Neutrophil (primary cell): Measurements from ENCODE around the gene FRRS1.

ENCODE experiments used
- H3K27ac ChIP-seq: fragments of 200-600 bp; sonication (generic); 2 replicates; pipeline ENCODE4 v1.5.1; 2016; ENCODE audit warnings: mild to moderate bottlenecking, moderate library complexity
- H3K27me3 ChIP-seq: fragments of 200-600 bp; sonication (generic); 2 replicates; pipeline ENCODE4 v1.6.0; 2016; ENCODE audit warnings: mild to moderate bottlenecking
- H3K36me3 ChIP-seq: fragments of 200-600 bp; sonication (generic); 2 replicates; pipeline ENCODE4 v1.5.1; 2017
- H3K4me1 ChIP-seq, 2 experiments: fragments of 200-600 bp in 1 of 2; sonication (generic) in 1 of 2; 1 replicate in 1 of 2; 2 replicates in 1 of 2; pipeline versions ENCODE4 v1.5.1 to v1.6.1; 2013 to 2016; ENCODE audit warnings: low read depth in 1 of 2, low read length in 1 of 2, mild to moderate bottlenecking in 1 of 2, moderate library complexity in 1 of 2; ENCODE audit not compliant: control insufficient read depth in 1 of 2, insufficient read depth in 1 of 2
- H3K4me3 ChIP-seq, 2 experiments: fragments of 200-600 bp in 1 of 2; sonication (generic) in 1 of 2; 1 replicate in 1 of 2; 2 replicates in 1 of 2; pipeline ENCODE4 v1.5.1; 2013 to 2016; ENCODE audit warnings: low read depth in 1 of 2, low read length in 1 of 2, mild to moderate bottlenecking in 1 of 2, moderate library complexity in 1 of 2
- H3K9me3 ChIP-seq: fragments of 200-600 bp; sonication (generic); 2 replicates; pipeline ENCODE4 v1.5.1; 2016
- TF ChIP-seq, protein P1 (sequence below): fragments of 200-600 bp; sonication (generic); IDR thresholded peaks from 2 replicates; pipeline ENCODE4 v1.5.1; 2016; ENCODE audit warnings: antibody characterized with exemption

The FRRS1 gene

GRCh38 chr1:99676876-99677275 is 89.6 kb downstream of the FRRS1 start:
- TF ChIP-seq, protein P1, sequence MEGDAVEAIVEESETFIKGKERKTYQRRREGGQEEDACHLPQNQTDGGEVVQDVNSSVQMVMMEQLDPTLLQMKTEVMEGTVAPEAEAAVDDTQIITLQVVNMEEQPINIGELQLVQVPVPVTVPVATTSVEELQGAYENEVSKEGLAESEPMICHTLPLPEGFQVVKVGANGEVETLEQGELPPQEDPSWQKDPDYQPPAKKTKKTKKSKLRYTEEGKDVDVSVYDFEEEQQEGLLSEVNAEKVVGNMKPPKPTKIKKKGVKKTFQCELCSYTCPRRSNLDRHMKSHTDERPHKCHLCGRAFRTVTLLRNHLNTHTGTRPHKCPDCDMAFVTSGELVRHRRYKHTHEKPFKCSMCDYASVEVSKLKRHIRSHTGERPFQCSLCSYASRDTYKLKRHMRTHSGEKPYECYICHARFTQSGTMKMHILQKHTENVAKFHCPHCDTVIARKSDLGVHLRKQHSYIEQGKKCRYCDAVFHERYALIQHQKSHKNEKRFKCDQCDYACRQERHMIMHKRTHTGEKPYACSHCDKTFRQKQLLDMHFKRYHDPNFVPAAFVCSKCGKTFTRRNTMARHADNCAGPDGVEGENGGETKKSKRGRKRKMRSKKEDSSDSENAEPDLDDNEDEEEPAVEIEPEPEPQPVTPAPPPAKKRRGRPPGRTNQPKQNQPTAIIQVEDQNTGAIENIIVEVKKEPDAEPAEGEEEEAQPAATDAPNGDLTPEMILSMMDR, result no peak

GRCh38 chr1:99675994-99676393 is 90.4 kb downstream of the FRRS1 start:
- Histone ChIP-seq H3K36me3 (no peaks in the 10 kb centered on the region), H3K4me1 (no peaks in the 10 kb centered on the region), H3K27ac (no peak overlapping the region), H3K27me3 (no peaks in the 10 kb centered on the region), H3K9me3 (no peaks in the 10 kb centered on the region), H3K4me3 (no peak overlapping the region)
- TF ChIP-seq, protein P1, result no peak

More at GRCh38 chr1:99676876-99677275, 89.6 kb downstream of the FRRS1 start:
- Histone ChIP-seq H3K4me1 (no peaks in the 10 kb centered on the region), H3K4me3 (no peak overlapping the region), H3K9me3 (no peaks in the 10 kb centered on the region), H3K36me3 (no peaks in the 10 kb centered on the region), H3K27ac (no peak overlapping the region), H3K27me3 (peaks cover 1% of the 10 kb centered on the region)

GRCh38 chr1:99675292-99675691 is 91.1 kb downstream of the FRRS1 start:
- Histone ChIP-seq H3K36me3 (no peaks in the 10 kb centered on the region), H3K4me3 (no peak overlapping the region), H3K27me3 (no peaks in the 10 kb centered on the region), H3K4me1 (no peaks in the 10 kb centered on the region), H3K27ac (no peak overlapping the region), H3K9me3 (no peaks in the 10 kb centered on the region)
- TF ChIP-seq, protein P1, result no peak

DNA sequence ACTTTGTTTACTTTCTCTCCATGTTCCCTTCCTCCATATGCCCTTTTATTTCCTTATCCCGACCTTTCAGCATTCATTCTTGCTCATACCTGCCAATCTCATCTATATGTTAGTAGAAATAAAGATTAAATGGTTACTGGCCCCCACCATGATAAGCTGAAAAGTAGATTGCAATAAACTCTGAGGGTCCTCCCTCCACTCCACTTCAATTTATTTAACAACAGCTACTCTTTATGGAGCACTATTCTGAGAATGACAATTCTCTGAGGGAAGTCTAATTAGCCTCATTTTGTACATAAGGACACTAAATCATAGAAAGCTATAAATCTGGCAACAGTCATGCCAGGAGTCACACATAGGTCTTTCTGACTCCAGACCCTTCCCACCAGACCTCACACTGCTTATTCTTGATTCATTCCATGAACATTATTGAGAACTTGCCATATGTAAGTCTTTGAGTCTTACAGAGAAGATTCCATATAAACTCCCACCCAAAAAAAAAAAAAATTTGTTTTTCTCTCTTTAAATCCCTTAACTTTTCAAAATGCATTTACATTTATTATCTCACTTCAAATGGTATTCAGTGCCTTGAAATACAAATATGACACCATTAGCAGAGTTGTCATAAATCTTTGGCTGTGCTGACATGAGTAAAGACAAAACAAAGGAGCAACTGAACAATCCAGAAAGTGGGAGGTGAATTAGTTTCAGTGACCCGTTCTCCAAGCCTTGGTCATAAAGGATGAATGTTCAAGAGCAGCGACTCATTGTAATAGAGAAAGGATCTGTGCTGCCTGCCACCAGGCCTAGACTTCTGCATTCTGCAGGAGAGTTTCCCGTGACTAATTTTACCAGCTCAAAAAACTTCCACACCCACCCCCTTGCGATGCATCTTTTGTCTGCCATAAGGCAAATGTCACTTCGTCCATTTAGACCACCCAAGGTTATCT is 92.0 kb downstream of the FRRS1 start:
- no peaks in the 10 kb centered on the region for H3K27me3 ChIP-seq
- H3K9me3 ChIP-seq, result no peaks in the 10 kb centered on the region
- H3K4me1 ChIP-seq, result no peaks in the 10 kb centered on the region
- H3K27ac ChIP-seq, result no peak overlapping the region
- TF ChIP-seq, protein P1, result no peak
- H3K36me3 ChIP-seq, result no peaks in the 10 kb centered on the region
- no peak overlapping the region for H3K4me3 ChIP-seq

GRCh38 chr1:99673315-99673714 is 93.1 kb downstream of the FRRS1 start:
- H3K36me3 ChIP-seq, result no peaks in the 10 kb centered on the region
- H3K27ac ChIP-seq, result no peak overlapping the region
- H3K4me3 ChIP-seq, result no peak overlapping the region
- H3K27me3 ChIP-seq, result no peaks in the 10 kb centered on the region
- TF ChIP-seq, protein P1, result no peak
- no peaks in the 10 kb centered on the region for H3K4me1 ChIP-seq
- no peaks in the 10 kb centered on the region for H3K9me3 ChIP-seq
